Inflammatory macrophage treated with lipopolysaccharide for 1 hour (primary cell): ENCODE measurements around the gene COL15A1.
A peak's percentile ranks its signal among the peaks of the same experiment; 100 is the strongest.

Source experiments
- DNase-seq, 2 donors: peaks; one replicate each; pipeline ENCODE4 v3.0.0-alpha.2; 2020 to 2022

COL15A1 gene

DNA sequence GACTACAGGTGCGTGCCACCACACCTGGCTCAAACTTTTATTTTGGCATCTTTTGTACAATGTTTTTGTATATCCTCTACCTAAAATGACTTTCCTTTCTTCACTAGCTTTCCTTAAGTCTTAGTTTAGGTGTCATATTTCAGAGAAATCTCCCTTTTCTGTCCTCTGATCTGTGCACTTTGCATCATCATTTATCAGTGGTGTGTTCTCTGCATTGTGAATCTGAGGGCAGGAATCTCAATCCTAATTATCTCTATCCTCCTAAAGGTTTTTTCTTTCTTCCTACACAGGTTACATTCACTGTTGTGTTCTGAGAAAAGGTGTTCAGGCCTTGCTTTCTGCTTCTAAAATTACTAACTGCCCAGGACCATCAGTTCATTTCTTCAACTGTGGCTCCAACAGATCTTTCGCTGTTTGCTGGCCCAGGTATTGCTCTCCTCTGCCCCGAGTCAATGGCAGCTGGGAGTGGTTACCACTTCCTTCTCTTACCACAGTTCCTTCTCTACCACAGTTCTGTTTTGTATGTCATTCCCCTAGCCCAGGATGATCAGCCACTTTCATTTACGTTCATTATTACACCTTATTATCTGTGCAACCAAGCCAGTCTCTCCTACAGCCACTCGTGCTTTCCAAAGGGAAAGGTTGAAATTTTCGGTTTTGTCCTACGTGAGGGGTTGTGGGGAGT is 175.2 kb downstream of the COL15A1 start:
- DNase-seq: peak in 1 of 2 donors; percentile 39

DNA sequence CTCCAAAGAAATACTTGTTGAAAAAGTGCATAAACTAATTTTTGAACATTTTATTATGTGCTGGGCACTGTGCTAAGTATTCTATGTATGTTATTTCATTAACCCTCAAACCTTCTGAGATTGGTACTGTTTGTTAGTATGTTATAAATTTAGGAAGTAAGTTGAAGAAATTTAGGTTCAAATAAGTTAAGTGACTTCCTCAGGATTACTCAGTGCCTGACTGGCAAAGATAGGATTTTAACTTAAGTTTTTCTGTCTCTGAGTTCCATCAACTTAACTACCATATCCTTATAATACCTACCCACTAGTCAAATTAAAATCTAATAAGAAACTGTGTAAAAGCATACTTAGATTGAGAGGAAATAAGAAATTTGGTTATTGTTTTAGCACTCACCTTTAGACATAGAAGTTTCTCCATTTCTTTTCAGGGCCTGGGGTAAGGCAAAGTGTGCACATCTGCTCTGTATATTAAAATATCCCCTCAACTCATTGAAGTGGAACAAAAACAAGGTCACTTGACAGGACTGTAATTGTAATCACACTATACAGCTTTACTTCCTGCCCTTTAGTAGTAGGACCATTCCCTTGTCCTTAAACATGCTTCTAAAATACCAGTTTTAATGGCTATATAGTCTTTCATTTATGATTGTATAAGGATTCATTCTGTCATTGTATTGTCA is 176.4 kb downstream of the COL15A1 start:
- DNase-seq: peak in 1 of 2 donors; percentile 29
